ENCODE results near the gene AKAP13. TPM values are rescaled to one million over a fixed set of nuclear protein-coding genes. Genes with fewer than 3 reads are reported as not detected.

AKAP13 gene
- polyA plus RNA-seq, 3 donors, result 47.9 to 99.7 (median 92.6) TPM

DNA sequence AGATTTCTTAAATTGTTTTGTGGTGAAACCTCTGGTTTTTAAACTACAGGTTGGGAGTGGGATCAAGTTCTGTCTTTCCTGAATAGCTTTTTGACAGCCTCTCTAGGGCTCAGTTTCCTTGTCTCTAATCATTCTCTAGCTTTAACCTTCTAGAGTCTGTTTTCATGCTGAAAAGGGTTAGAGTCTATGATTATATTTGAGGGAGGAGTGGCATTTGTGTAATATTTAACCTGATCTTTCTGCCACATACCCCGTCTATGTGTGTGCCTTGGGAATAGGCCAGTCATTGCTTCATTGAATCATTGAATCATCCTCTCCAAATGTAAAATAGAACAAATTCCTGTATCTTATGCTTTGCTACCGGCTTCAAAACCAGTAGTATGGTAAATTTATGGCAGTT lies 209.4 kb downstream of the AKAP13 start:
- Mint-ChIP-seq H3K9me3 (no peaks in the 10 kb centered on the region), H3K36me3 (peaks cover 77 to 82% of the 10 kb centered on the region in 2 donors), H3K4me1 (peaks cover 17% of the 10 kb centered on the region), H3K27ac (peak overlapping the region in 4 of 7 donors; percentile 15 to 78 (median 66)), H3K4me3 (no peak overlapping the region), H3K27me3 (ENCODE audit: low read depth in 3 of 3) (no peaks in the 10 kb centered on the region)
- Histone ChIP-seq H3K9me3 (replicated peaks in 1 of 2; ENCODE audit: control insufficient read depth in 1 of 2, insufficient read depth in 1 of 2, low read length in 2 of 2) (no peaks in the 10 kb centered on the region), H3K27me3 (ENCODE audit: control insufficient read depth in 2 of 2, insufficient read depth in 2 of 2, low read length in 2 of 2) (no peaks in the 10 kb centered on the region), H3K36me3 (replicated peaks in 1 of 2; ENCODE audit: control insufficient read depth in 1 of 2, insufficient read depth in 2 of 2, low read length in 2 of 2) (peaks cover 91 to 98% of the 10 kb centered on the region in 2 donors), H2AFZ (ENCODE audit: insufficient read depth, low read depth, low read length, poor library complexity, severe bottlenecking) (no peak overlapping the region), H3K27ac (ENCODE audit: low read depth in 1 of 2, low read length in 2 of 2) (peak overlapping the region in 1 of 2 donors; percentile 40), H3K4me3 (replicated peaks in 1 of 3; ENCODE audit: low read depth in 2 of 3, low read length in 3 of 3) (no peak overlapping the region), H4K20me1 (ENCODE audit: insufficient read depth, low read length) (peaks cover 100% of the 10 kb centered on the region), H3K9ac (ENCODE audit: insufficient read depth, low read length, poor library complexity, severe bottlenecking) (no peak overlapping the region), H3K4me2 (replicated peaks; ENCODE audit: extremely low read depth, low read length, poor library complexity, severe bottlenecking) (no peak overlapping the region), H3K79me2 (ENCODE audit: insufficient read depth, low read length) (peaks cover 100% of the 10 kb centered on the region), H3K4me1 (ENCODE audit: control insufficient read depth in 1 of 2, insufficient read depth in 2 of 2, low read length in 2 of 2) (peaks cover 3 to 7% of the 10 kb centered on the region in 2 donors)
- no CpG with 5 or more reads among the region's 2 CpGs for WGBS (ENCODE audit: insufficient coverage)
- DNase-seq, result no peak
- TF ChIP-seq CTCF (IDR thresholded peaks at IDR 0.05), result no peak
- intact Hi-C loops (cut with micrococcal nuclease), result loop anchor here in 1 of 2 donors (10.0 kb wide), 1 partner anchor 105 kb away; no protein-coding TSS in a partner anchor

DNA sequence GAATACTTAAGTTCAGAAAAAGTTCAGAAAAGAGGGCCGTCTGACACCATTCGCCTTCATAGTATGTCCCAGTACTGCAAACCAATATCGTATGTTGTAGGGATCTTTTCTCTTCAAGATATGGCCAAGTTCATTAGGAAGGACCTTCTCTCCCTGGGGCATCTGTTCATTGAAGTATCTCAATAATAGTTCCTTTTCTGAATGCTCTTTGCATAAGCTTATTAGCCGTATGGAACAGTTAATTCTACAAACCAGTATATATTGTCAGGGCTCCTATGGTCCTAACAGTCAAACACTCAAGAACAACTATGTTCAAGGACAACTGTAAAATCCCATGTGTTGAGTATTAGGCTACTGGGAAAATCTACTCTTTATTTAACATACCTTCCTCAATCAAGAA lies 211.2 kb downstream of the AKAP13 start:
- Histone ChIP-seq H3K9ac (ENCODE audit: insufficient read depth, low read length, poor library complexity, severe bottlenecking) (no peak overlapping the region), H3K9me3 (replicated peaks in 1 of 2; ENCODE audit: control insufficient read depth in 1 of 2, insufficient read depth in 1 of 2, low read length in 2 of 2) (no peaks in the 10 kb centered on the region), H3K4me3 (replicated peaks in 1 of 3; ENCODE audit: low read depth in 2 of 3, low read length in 3 of 3) (no peak overlapping the region), H3K36me3 (replicated peaks in 1 of 2; ENCODE audit: control insufficient read depth in 1 of 2, insufficient read depth in 2 of 2, low read length in 2 of 2) (peaks cover 92 to 98% of the 10 kb centered on the region in 2 donors), H3K4me1 (ENCODE audit: control insufficient read depth in 1 of 2, insufficient read depth in 2 of 2, low read length in 2 of 2) (no peaks in the 10 kb centered on the region), H4K20me1 (ENCODE audit: insufficient read depth, low read length) (peaks cover 100% of the 10 kb centered on the region), H3K79me2 (ENCODE audit: insufficient read depth, low read length) (peaks cover 100% of the 10 kb centered on the region), H3K27me3 (ENCODE audit: control insufficient read depth in 2 of 2, insufficient read depth in 2 of 2, low read length in 2 of 2) (no peaks in the 10 kb centered on the region), H3K27ac (ENCODE audit: low read depth in 1 of 2, low read length in 2 of 2) (peak overlapping the region in 1 of 2 donors; percentile 25), H3K4me2 (replicated peaks; ENCODE audit: extremely low read depth, low read length, poor library complexity, severe bottlenecking) (no peak overlapping the region), H2AFZ (ENCODE audit: insufficient read depth, low read depth, low read length, poor library complexity, severe bottlenecking) (no peak overlapping the region)
- Mint-ChIP-seq H3K4me3 (no peak overlapping the region), H3K4me1 (peaks cover 7% of the 10 kb centered on the region), H3K27me3 (ENCODE audit: low read depth in 3 of 3) (no peaks in the 10 kb centered on the region), H3K9me3 (no peaks in the 10 kb centered on the region), H3K36me3 (peaks cover 75 to 79% of the 10 kb centered on the region in 2 donors), H3K27ac (peak overlapping the region in 3 of 7 donors; percentile 2 to 46 (median 6))
- DNase-seq, result no peak
- 100% methylated on average over 1 of the region's 4 CpGs for WGBS (ENCODE audit: insufficient coverage)
- TF ChIP-seq CTCF (IDR thresholded peaks at IDR 0.05), result no peak
- intact Hi-C loops (cut with micrococcal nuclease), result no loop called here
